Karpas-422 (cell line): ENCODE data around the gene SNX2. TPM values are rescaled to one million over a fixed set of nuclear protein-coding genes. Genes with fewer than 3 reads are reported as not detected.

Experiments
- DNase-seq: peaks from one replicate; pipeline ENCODE4 v3.0.0-alpha.2; 2015
- H2AFZ ChIP-seq: fragments of 200-600 bp; sonication (generic); 2 replicates; pipeline ENCODE4 v1.6.1; 2014; ENCODE audit warnings: antibody characterized with exemption, low read length, mixed read lengths
- H3K27ac ChIP-seq: fragments of 200-600 bp; sonication (generic); 2 replicates; pipeline ENCODE4 v1.5.1; 2014; ENCODE audit warnings: mild to moderate bottlenecking, low read length, moderate library complexity
- H3K27me3 ChIP-seq: fragments of 200-600 bp; sonication (generic); 2 replicates; pipeline ENCODE4 v1.6.1; 2014; ENCODE audit warnings: low read length, mixed read lengths
- H3K36me3 ChIP-seq: fragments of 200-600 bp; sonication (generic); 2 replicates; pipeline ENCODE4 v1.6.1; 2014; ENCODE audit warnings: low read length, mixed read lengths; ENCODE audit not compliant: insufficient read depth
- H3K4me1 ChIP-seq: fragments of 200-600 bp; sonication (generic); 2 replicates; pipeline ENCODE4 v1.6.1; 2014; ENCODE audit warnings: mild to moderate bottlenecking, low read length, mixed read lengths
- H3K4me2 ChIP-seq: fragments of 200-600 bp; sonication (generic); 2 replicates; pipeline ENCODE4 v1.6.1; 2014; ENCODE audit warnings: low read length, low read depth, mild to moderate bottlenecking; ENCODE audit not compliant: poor library complexity, severe bottlenecking
- H3K4me3 ChIP-seq: fragments of 200-600 bp; sonication (generic); 2 replicates; pipeline ENCODE4 v1.5.1; 2014; ENCODE audit warnings: mild to moderate bottlenecking, antibody characterized with exemption, low read length, mixed read lengths
- H3K79me2 ChIP-seq: fragments of 200-600 bp; sonication (generic); 2 replicates; pipeline ENCODE4 v1.6.1; 2014; ENCODE audit warnings: mild to moderate bottlenecking, low read length, mixed read lengths
- H3K9ac ChIP-seq: fragments of 200-600 bp; sonication (generic); 2 replicates; pipeline ENCODE4 v1.6.0; 2014; ENCODE audit warnings: low read length
- H3K9me2 ChIP-seq: fragments of 200-600 bp; sonication (generic), shearing (Covaris generic); replicated peaks from 2 replicates; pipeline ENCODE4 v1.6.0; 2014; ENCODE audit warnings: mild to moderate bottlenecking, low read length, moderate library complexity; ENCODE audit not compliant: insufficient read depth
- H3K9me3 ChIP-seq: fragments of 300-700, 200-600 bp; sonication (generic); 2 replicates; pipeline ENCODE4 v1.6.1; 2014; ENCODE audit warnings: low read length, mixed read lengths
- H4K20me1 ChIP-seq: fragments of 200-600 bp; sonication (generic); 2 replicates; pipeline ENCODE4 v1.6.1; 2014; ENCODE audit warnings: mild to moderate bottlenecking, antibody characterized with exemption, low read length, low read depth; ENCODE audit not compliant: insufficient read depth
- total RNA-seq: library from RNA; depleted of rRNA; stranded (reverse); fragments of >200 nt; shearing (Covaris generic); gene quantifications from 2 replicates; pipeline ENCODE4 v1.2.3, GENCODE V29; 2014; ENCODE audit warnings: low replicate concordance

The SNX2 gene
- total RNA-seq, 1 experiment from 2014 or later = 76.2 TPM

- H3K9me3 ChIP-seq = no peaks in the 10 kb centered on the region
- no peaks in the 10 kb centered on the region for H3K27me3 ChIP-seq
- H3K27ac ChIP-seq = no peak overlapping the region
- DNase-seq = no peak
- no peaks in the 10 kb centered on the region for H4K20me1 ChIP-seq
- no peaks in the 10 kb centered on the region for H3K4me1 ChIP-seq
- H3K4me2 ChIP-seq = no peak overlapping the region
- no peaks in the 10 kb centered on the region for H3K36me3 ChIP-seq
- H3K79me2 ChIP-seq = no peaks in the 10 kb centered on the region
- H3K9me2 ChIP-seq = no peaks in the 10 kb centered on the region
- H3K9ac ChIP-seq = no peak overlapping the region
- H3K4me3 ChIP-seq = no peak overlapping the region
- H2AFZ ChIP-seq = no peak overlapping the region
Observed at GRCh38 chr5:122743261-122743660, 31.6 kb upstream of the SNX2 start.

GRCh38 chr5:122745597-122745996 lies 29.3 kb upstream of the SNX2 start:
- no peaks in the 10 kb centered on the region for H4K20me1 ChIP-seq
- H3K79me2 ChIP-seq = no peaks in the 10 kb centered on the region
- no peak overlapping the region for H2AFZ ChIP-seq
- H3K9me3 ChIP-seq = no peaks in the 10 kb centered on the region
- H3K9ac ChIP-seq = no peak overlapping the region
- H3K27me3 ChIP-seq = no peaks in the 10 kb centered on the region
- H3K4me2 ChIP-seq = no peak overlapping the region
- H3K36me3 ChIP-seq = no peaks in the 10 kb centered on the region
- H3K4me1 ChIP-seq = no peaks in the 10 kb centered on the region
- no peak overlapping the region for H3K4me3 ChIP-seq
- no peaks in the 10 kb centered on the region for H3K9me2 ChIP-seq
- no peak for DNase-seq
- no peak overlapping the region for H3K27ac ChIP-seq

GRCh38 chr5:122749886-122750285 lies 25.0 kb upstream of the SNX2 start:
- Histone ChIP-seq H3K9ac (no peak overlapping the region), H3K79me2 (no peaks in the 10 kb centered on the region), H3K9me3 (no peaks in the 10 kb centered on the region), H3K27ac (no peak overlapping the region), H3K36me3 (no peaks in the 10 kb centered on the region), H4K20me1 (no peaks in the 10 kb centered on the region), H3K4me3 (no peak overlapping the region), H3K4me2 (no peak overlapping the region), H2AFZ (no peak overlapping the region), H3K27me3 (no peaks in the 10 kb centered on the region), H3K9me2 (no peaks in the 10 kb centered on the region), H3K4me1 (no peaks in the 10 kb centered on the region)
- DNase-seq = no peak

GRCh38 chr5:122751293-122751782 lies 23.5 kb upstream of the SNX2 start:
- H3K27ac ChIP-seq = no peak overlapping the region
- no peaks in the 10 kb centered on the region for H3K36me3 ChIP-seq
- H3K9ac ChIP-seq = no peak overlapping the region
- no peak overlapping the region for H3K4me3 ChIP-seq
- H3K4me2 ChIP-seq = no peak overlapping the region
- no peaks in the 10 kb centered on the region for H3K79me2 ChIP-seq
- no peaks in the 10 kb centered on the region for H3K9me3 ChIP-seq
- H2AFZ ChIP-seq = no peak overlapping the region
- no peaks in the 10 kb centered on the region for H3K4me1 ChIP-seq
- H3K9me2 ChIP-seq = no peaks in the 10 kb centered on the region
- DNase-seq = no peak
- no peaks in the 10 kb centered on the region for H3K27me3 ChIP-seq
- no peaks in the 10 kb centered on the region for H4K20me1 ChIP-seq

GRCh38 chr5:122753500-122753899 lies 21.4 kb upstream of the SNX2 start:
- H3K9ac ChIP-seq = no peak overlapping the region

GRCh38 chr5:122755783-122756182 lies 19.1 kb upstream of the SNX2 start:
- Histone ChIP-seq H3K9ac (no peak overlapping the region), H3K36me3 (no peaks in the 10 kb centered on the region), H4K20me1 (no peaks in the 10 kb centered on the region), H3K79me2 (no peaks in the 10 kb centered on the region), H3K27me3 (no peaks in the 10 kb centered on the region), H3K4me3 (no peak overlapping the region), H2AFZ (no peak overlapping the region), H3K9me2 (no peaks in the 10 kb centered on the region), H3K4me1 (no peaks in the 10 kb centered on the region), H3K4me2 (no peak overlapping the region), H3K9me3 (no peaks in the 10 kb centered on the region), H3K27ac (no peak overlapping the region)
- no peak for DNase-seq

More at GRCh38 chr5:122753500-122753899, 21.4 kb upstream of the SNX2 start:
- Histone ChIP-seq H3K9me2 (no peaks in the 10 kb centered on the region), H2AFZ (no peak overlapping the region), H4K20me1 (no peaks in the 10 kb centered on the region), H3K4me2 (no peak overlapping the region), H3K9me3 (no peaks in the 10 kb centered on the region), H3K27ac (no peak overlapping the region), H3K36me3 (no peaks in the 10 kb centered on the region), H3K4me1 (no peaks in the 10 kb centered on the region), H3K4me3 (no peak overlapping the region), H3K79me2 (no peaks in the 10 kb centered on the region), H3K27me3 (no peaks in the 10 kb centered on the region)
- DNase-seq = no peak

GRCh38 chr5:122756264-122756911 lies 18.5 kb upstream of the SNX2 start:
- no peak overlapping the region for H3K27ac ChIP-seq
- DNase-seq = no peak
- H3K4me3 ChIP-seq = no peak overlapping the region
- H3K27me3 ChIP-seq = no peaks in the 10 kb centered on the region
- no peaks in the 10 kb centered on the region for H3K36me3 ChIP-seq
- H3K9me3 ChIP-seq = no peaks in the 10 kb centered on the region
- H3K79me2 ChIP-seq = no peaks in the 10 kb centered on the region
- H3K4me2 ChIP-seq = no peak overlapping the region
- no peaks in the 10 kb centered on the region for H4K20me1 ChIP-seq
- no peaks in the 10 kb centered on the region for H3K9me2 ChIP-seq
- no peak overlapping the region for H3K9ac ChIP-seq
- no peak overlapping the region for H2AFZ ChIP-seq
- H3K4me1 ChIP-seq = no peaks in the 10 kb centered on the region

- Histone ChIP-seq H3K9me3 (no peaks in the 10 kb centered on the region), H3K79me2 (no peaks in the 10 kb centered on the region), H4K20me1 (no peaks in the 10 kb centered on the region), H3K4me2 (no peak overlapping the region), H3K27me3 (no peaks in the 10 kb centered on the region), H3K36me3 (no peaks in the 10 kb centered on the region), H3K4me3 (no peak overlapping the region), H3K9me2 (no peaks in the 10 kb centered on the region), H3K9ac (no peak overlapping the region), H2AFZ (no peak overlapping the region), H3K4me1 (no peaks in the 10 kb centered on the region), H3K27ac (no peak overlapping the region)
- DNase-seq = no peak
Observed at GRCh38 chr5:122757285-122757684, 17.6 kb upstream of the SNX2 start.
